BLaER1 treated with 17β-estradiol and CSF1 and Interleukin-3, amounts not matched to agents 10 nM and 100 nM (cell line): ENCODE measurements around the gene ITPK1.

Experiments used
- H3K27ac ChIP-seq, 11 experiments: shearing (Covaris generic); formaldehyde crosslinking; 2 replicates each; pipeline ENCODE4 v1.8.1; 2022
- H3K27me3 ChIP-seq, 11 experiments: shearing (Covaris generic); formaldehyde crosslinking; 2 replicates each; pipeline ENCODE4 v1.8.1; 2022
- H3K36me3 ChIP-seq, 11 experiments: shearing (Covaris generic); formaldehyde crosslinking; 2 replicates each; pipeline ENCODE4 v1.8.1; 2022
- H3K4me1 ChIP-seq, 10 experiments: shearing (Covaris generic); formaldehyde crosslinking; 2 replicates each; pipeline ENCODE4 v1.8.1; 2022
- H3K4me2 ChIP-seq, 11 experiments: shearing (Covaris generic); formaldehyde crosslinking; 2 replicates each; pipeline ENCODE4 v1.8.1; 2022
- H3K4me3 ChIP-seq, 10 experiments: shearing (Covaris generic); formaldehyde crosslinking; 2 replicates each; pipeline ENCODE4 v1.8.1; 2022
- H3K9ac ChIP-seq, 11 experiments: shearing (Covaris generic); formaldehyde crosslinking; 2 replicates each; pipeline ENCODE4 v1.8.1; 2022
- H3K9me3 ChIP-seq, 11 experiments: shearing (Covaris generic); formaldehyde crosslinking; replicated peaks in 1 of 11; 2 replicates each; pipeline ENCODE4 v1.8.1; 2022
- H4K20me1 ChIP-seq, 11 experiments: shearing (Covaris generic); formaldehyde crosslinking; 2 replicates each; pipeline ENCODE4 v1.8.1; 2022
- Cebpa-rat ChIP-seq, 11 experiments: shearing (Covaris generic); IDR thresholded peaks; 2 replicates each; pipeline ENCODE4 v1.8.1; 2022

The ITPK1 gene

GRCh38 chr14:92895352-92895878 is 220.3 kb downstream of the ITPK1 start:
- no peak overlapping the region for H3K4me3 ChIP-seq
- H3K36me3 ChIP-seq, result no peaks in the 10 kb centered on the region
- H4K20me1 ChIP-seq, result no peaks in the 10 kb centered on the region; a peak in 1 of 22 replicates
- no peak overlapping the region for H3K27ac ChIP-seq
- no peak for TF ChIP-seq Cebpa-rat (IDR thresholded peaks at IDR 0.05)
- peaks cover 5 to 28% (median 16%) of the 10 kb centered on the region in 11 experiments; a peak in 19 of 22 replicates for H3K9me3 ChIP-seq
- H3K27me3 ChIP-seq, result no peaks in the 10 kb centered on the region
- peaks cover 0 to 9% (median 2%) of the 10 kb centered on the region in 10 experiments; a peak in 3 of 20 replicates for H3K4me1 ChIP-seq
- H3K4me2 ChIP-seq, result no peak overlapping the region
- no peak overlapping the region for H3K9ac ChIP-seq

- H3K36me3 ChIP-seq, result no peaks in the 10 kb centered on the region
- no peaks in the 10 kb centered on the region for H3K27me3 ChIP-seq
- no peak for TF ChIP-seq Cebpa-rat (IDR thresholded peaks at IDR 0.05)
- no peaks in the 10 kb centered on the region for H3K4me1 ChIP-seq
- no peaks in the 10 kb centered on the region; a peak in 1 of 22 replicates for H4K20me1 ChIP-seq
- no peak overlapping the region for H3K4me3 ChIP-seq
- H3K9ac ChIP-seq, result no peak overlapping the region
- H3K4me2 ChIP-seq, result no peak overlapping the region
- H3K27ac ChIP-seq, result no peak overlapping the region
- peaks cover 5 to 28% (median 15%) of the 10 kb centered on the region in 11 experiments; a peak in 19 of 22 replicates for H3K9me3 ChIP-seq
These were observed 223.1 kb downstream of the ITPK1 start for GRCh38 chr14:92892589-92892988.

- H3K4me1 ChIP-seq, result no peaks in the 10 kb centered on the region
- no peak overlapping the region for H3K27ac ChIP-seq
These were observed 224.7 kb downstream of the ITPK1 start for GRCh38 chr14:92890830-92891588.

GRCh38 chr14:92888896-92889295 is 226.8 kb downstream of the ITPK1 start:
- Histone ChIP-seq H3K4me3 (no peak overlapping the region), H3K27me3 (no peaks in the 10 kb centered on the region), H3K4me1 (no peaks in the 10 kb centered on the region), H3K4me2 (no peak overlapping the region; a peak in 1 of 22 replicates), H3K9me3 (peaks cover 5 to 21% (median 15%) of the 10 kb centered on the region in 11 experiments; a peak in 19 of 22 replicates), H3K36me3 (no peaks in the 10 kb centered on the region), H3K9ac (no peak overlapping the region), H3K27ac (no peak overlapping the region), H4K20me1 (no peaks in the 10 kb centered on the region; a peak in 1 of 22 replicates)
- no peak for TF ChIP-seq Cebpa-rat (IDR thresholded peaks at IDR 0.05)

More at GRCh38 chr14:92890830-92891588, 224.7 kb downstream of the ITPK1 start:
- Histone ChIP-seq H3K36me3 (no peaks in the 10 kb centered on the region), H3K27me3 (no peaks in the 10 kb centered on the region), H3K4me2 (no peak overlapping the region), H4K20me1 (no peaks in the 10 kb centered on the region; a peak in 1 of 22 replicates), H3K9ac (no peak overlapping the region), H3K4me3 (no peak overlapping the region), H3K9me3 (peaks cover 5 to 28% (median 15%) of the 10 kb centered on the region in 11 experiments; a peak in 19 of 22 replicates)
- TF ChIP-seq Cebpa-rat (IDR thresholded peaks at IDR 0.05), result no peak

GRCh38 chr14:92887157-92887556 is 228.6 kb downstream of the ITPK1 start:
- H3K4me1 ChIP-seq, result no peaks in the 10 kb centered on the region
- H4K20me1 ChIP-seq, result no peaks in the 10 kb centered on the region; a peak in 1 of 22 replicates
- no peaks in the 10 kb centered on the region for H3K36me3 ChIP-seq
- no peaks in the 10 kb centered on the region for H3K27me3 ChIP-seq
- H3K4me3 ChIP-seq, result no peak overlapping the region
- H3K27ac ChIP-seq, result no peak overlapping the region
- H3K4me2 ChIP-seq, result no peak overlapping the region
- H3K9me3 ChIP-seq, result peaks cover 0 to 7% (median 4%) of the 10 kb centered on the region in 11 experiments; a peak in 7 of 22 replicates
- H3K9ac ChIP-seq, result no peak overlapping the region
- no peak for TF ChIP-seq Cebpa-rat (IDR thresholded peaks at IDR 0.05)
